GM12891 (cell line): ENCODE measurements around the gene ARMC5.

Experiments
- POLR2A ChIP-seq: IDR thresholded peaks from 2 replicates; pipeline ENCODE4 v1.6.1; 2011; ENCODE audit warnings: low read depth, low read length, control low read depth
- POLR2AphosphoS5 ChIP-seq: IDR thresholded peaks from 2 replicates; pipeline ENCODE4 v1.6.1; 2011; ENCODE audit warnings: low read depth, low read length, control low read depth
- POU2F2 ChIP-seq: IDR thresholded peaks from 2 replicates; pipeline ENCODE4 v1.6.1; 2011; ENCODE audit warnings: low read depth, mild to moderate bottlenecking, control low read depth, low read length, moderate library complexity
- SPI1 ChIP-seq: IDR thresholded peaks from 2 replicates; pipeline ENCODE4 v1.6.1; 2011; ENCODE audit warnings: low read depth, low read length, control low read depth
- TAF1 ChIP-seq: IDR thresholded peaks from 2 replicates; pipeline ENCODE4 v1.6.1; 2011; ENCODE audit warnings: low read depth, low read length, control low read depth

DNA sequence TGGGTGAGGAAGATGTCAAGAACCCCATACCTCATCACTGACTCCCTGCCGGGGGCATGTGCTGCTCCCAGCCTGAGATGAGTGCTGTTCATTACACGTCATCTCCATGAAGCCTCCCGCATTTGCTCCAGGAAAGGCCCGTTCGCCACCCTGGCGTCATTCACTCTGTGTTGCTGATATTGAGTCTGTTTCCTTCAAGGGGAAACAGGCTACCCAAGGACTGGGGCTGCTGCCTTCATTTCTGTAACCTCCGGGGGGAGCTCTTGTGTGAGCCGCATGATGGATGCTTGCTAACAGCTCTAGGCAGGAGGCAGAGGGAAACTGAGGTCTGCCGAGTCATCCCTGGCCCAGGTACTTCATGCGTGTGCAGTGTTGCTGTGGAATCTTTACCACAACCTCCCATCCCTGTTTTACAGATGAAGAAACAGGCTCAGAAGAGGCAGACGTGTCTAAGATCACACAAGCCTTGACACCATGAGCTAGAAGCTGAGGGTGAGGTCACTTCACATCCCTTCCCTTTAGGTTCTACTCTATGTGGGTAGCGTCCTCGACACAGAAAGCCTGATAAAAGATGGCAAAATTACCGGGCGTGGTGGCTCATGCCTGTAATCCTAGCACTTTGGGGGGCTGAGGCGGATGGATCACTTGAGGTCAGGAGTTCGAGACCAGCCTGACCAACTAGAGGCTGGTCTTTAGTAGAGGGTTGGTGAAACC, 3.5 kb upstream of the ARMC5 start:
- TF ChIP-seq POLR2AphosphoS5: no peak
- TF ChIP-seq POLR2A: no peak
- TF ChIP-seq SPI1: no peak
- no peak for TF ChIP-seq TAF1
- no peak for TF ChIP-seq POU2F2
